Peyer's patch (tissue), 4 donors: ENCODE measurements around the gene DENND4C.

Source experiments
- CTCF ChIP-seq, 6 experiments: fragments of 450-650 bp in 4 of 6; fragments of 200-600 bp in 2 of 6; sonication (generic) in 1 of 6; IDR thresholded peaks; one replicate each; pipeline ENCODE4 v1.5.1; 2017 to 2019; ENCODE audit warnings: antibody characterized with exemption in 6 of 6, mild to moderate bottlenecking in 3 of 6, moderate library complexity in 1 of 6
- POLR2A ChIP-seq, 2 donors: fragments of 450-650 bp; IDR thresholded peaks; one replicate each; pipeline ENCODE4 v1.5.1; 2017; ENCODE audit warnings: antibody characterized with exemption in 2 of 2, mild to moderate bottlenecking in 2 of 2, moderate library complexity in 2 of 2

DNA sequence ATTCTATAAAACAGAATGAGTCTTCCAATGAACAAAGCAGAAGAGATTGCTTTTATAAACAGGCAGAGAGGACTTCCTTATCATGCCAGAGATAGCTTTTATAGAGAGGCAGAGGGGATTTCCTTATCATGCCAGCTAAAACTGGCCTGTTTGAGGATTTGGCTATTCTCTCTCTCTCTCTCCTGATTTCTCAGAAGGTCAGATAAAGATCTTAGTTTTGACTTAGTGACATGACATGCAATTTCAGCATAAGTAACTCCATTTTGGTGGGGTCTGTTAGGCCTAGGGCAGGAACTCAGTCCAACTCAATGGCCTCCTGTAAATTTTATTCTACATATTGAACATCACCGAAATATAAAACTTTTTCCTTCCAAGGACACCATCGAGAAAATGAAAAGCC is 31.5 kb upstream of the DENND4C start:
- TF ChIP-seq POLR2A (IDR thresholded peaks at IDR 0.05) (no peak), CTCF (IDR thresholded peaks at IDR 0.05) (no peak)
